Measurements from ENCODE around the gene CDX1. TPM values are rescaled to one million over a fixed set of nuclear protein-coding genes. Genes with fewer than 3 reads are reported as not detected.
A peak's percentile ranks its signal among the peaks of the same experiment; 100 is the strongest.

CDX1 gene
- total and polyA plus RNA-seq, 7 donors = 0.06 to 0.08 TPM; not detected in 5

GRCh38 chr5:150132740-150133139 lies 33.8 kb upstream of the CDX1 start:
- DNase-seq = no peak
- no peaks in the 10 kb centered on the region for H3K4me1 ChIP-seq
- no peak overlapping the region for H3K4me3 ChIP-seq
- H3K36me3 ChIP-seq (ENCODE audit: insufficient read depth in 1 of 2, low read depth in 1 of 2) = peaks cover 0 to 7% of the 10 kb centered on the region in 2 donors
- TF ChIP-seq CTCF (IDR thresholded peaks at IDR 0.05) = no peak
- ATAC-seq = no peak
- H3K9me3 ChIP-seq = no peaks in the 10 kb centered on the region
- intact Hi-C loops (cut with DNase I) = loop anchor here in 1 of 2 donors (1.0 kb wide), 1 partner anchor 86 kb away; no protein-coding TSS in a partner anchor
- H3K27me3 ChIP-seq (ENCODE audit: insufficient read depth in 3 of 3, low read length in 2 of 3) = no peaks in the 10 kb centered on the region
- WGBS, 3 donors = 83 to 87% (median 87%) methylated on average over 22 of the region's 22 CpGs
- H3K27ac ChIP-seq = no peak overlapping the region

GRCh38 chr5:150133581-150134197 lies 32.9 kb upstream of the CDX1 start:
- Histone ChIP-seq H3K4me3 (no peak overlapping the region), H3K27ac (no peak overlapping the region), H3K9me3 (no peaks in the 10 kb centered on the region), H3K36me3 (ENCODE audit: insufficient read depth in 1 of 2, low read depth in 1 of 2) (peaks cover 0 to 7% of the 10 kb centered on the region in 2 donors), H3K4me1 (no peaks in the 10 kb centered on the region), H3K27me3 (ENCODE audit: insufficient read depth in 3 of 3, low read length in 2 of 3) (no peaks in the 10 kb centered on the region)
- no peak for ATAC-seq
- intact Hi-C loops (cut with DNase I) = no loop called here
- DNase-seq = peak in 1 of 2 donors; percentile 6
- TF ChIP-seq CTCF (IDR thresholded peaks at IDR 0.05) = no peak
- WGBS, 3 donors = 77 to 83% (median 77%) methylated on average over 16 of the region's 16 CpGs

- DNase-seq = peak in 1 of 2 donors; percentile 3
- Histone ChIP-seq H3K27me3 (ENCODE audit: insufficient read depth in 3 of 3, low read length in 2 of 3) (no peaks in the 10 kb centered on the region), H3K27ac (no peak overlapping the region), H3K36me3 (ENCODE audit: insufficient read depth in 1 of 2, low read depth in 1 of 2) (peaks cover 0 to 7% of the 10 kb centered on the region in 2 donors), H3K4me1 (no peaks in the 10 kb centered on the region), H3K4me3 (no peak overlapping the region), H3K9me3 (no peaks in the 10 kb centered on the region)
- no peak for TF ChIP-seq CTCF (IDR thresholded peaks at IDR 0.05)
- ATAC-seq = no peak
- intact Hi-C loops (cut with DNase I) = no loop called here
- 50 to 58% (median 56%) methylated on average over 7 of the region's 7 CpGs for WGBS, 3 donors
Measured at GRCh38 chr5:150134198-150134588, 32.4 kb upstream of the CDX1 start.

- intact Hi-C loops (cut with DNase I) = no loop called here
- Histone ChIP-seq H3K27ac (peak overlapping the region; percentile 36), H3K9me3 (no peaks in the 10 kb centered on the region), H3K27me3 (ENCODE audit: insufficient read depth in 3 of 3, low read length in 2 of 3) (no peaks in the 10 kb centered on the region), H3K4me1 (no peaks in the 10 kb centered on the region), H3K36me3 (ENCODE audit: insufficient read depth in 1 of 2, low read depth in 1 of 2) (peaks cover 0 to 3% of the 10 kb centered on the region in 2 donors), H3K4me3 (no peak overlapping the region)
- ATAC-seq (no peak), DNase-seq (no peak)
- no peak for TF ChIP-seq CTCF (IDR thresholded peaks at IDR 0.05)
- WGBS, 3 donors = 78 to 79% (median 78%) methylated on average over 21 of the region's 21 CpGs
Measured at GRCh38 chr5:150135557-150136304, 30.8 kb upstream of the CDX1 start.
